HEK293T (cell line): ENCODE results near the gene JMJD1C.

ENCODE experiments used
- CTCF ChIA-PET: fragments of 350-600 bp; formaldehyde crosslinking; extraction: SDS; loops from one replicate; lab custom pipeline; 2021; ENCODE audit warnings: antibody characterized with exemption, inconsistent platforms; lab: Yijun Ruan, JAX
- POLR2A ChIA-PET: fragments of 350-600 bp; formaldehyde crosslinking; extraction: SDS; loops from one replicate; lab custom pipeline; 2020; ENCODE audit warnings: antibody characterized with exemption, inconsistent platforms; lab: Yijun Ruan, JAX
- DNase-seq: peaks from one replicate; pipeline ENCODE4 v3.0.0; 2012; ENCODE audit warnings: mixed read lengths; ENCODE audit errors: extremely low spot score
- ARNT ChIP-seq: fragments of 450-650 bp; IDR thresholded peaks from 2 replicates; pipeline ENCODE4 v1.6.1; 2017; ENCODE audit warnings: mild to moderate bottlenecking
- BHLHE40 ChIP-seq: fragments of 450-650 bp; IDR thresholded peaks from 2 replicates; pipeline ENCODE4 v1.6.1; 2016; ENCODE audit warnings: mild to moderate bottlenecking, moderate library complexity, borderline replicate concordance
- CTBP1 ChIP-seq: fragments of 450-650 bp; IDR thresholded peaks from 2 replicates; pipeline ENCODE4 v1.6.1; 2016; ENCODE audit warnings: borderline replicate concordance
- ELF4 ChIP-seq: fragments of 450-650 bp; IDR thresholded peaks from 2 replicates; pipeline ENCODE4 v1.6.1; 2017; ENCODE audit warnings: antibody characterized with exemption
- FOXA1 ChIP-seq: fragments of 450-650 bp; IDR thresholded peaks from 2 replicates; pipeline ENCODE4 v1.6.1; 2016; ENCODE audit warnings: mild to moderate bottlenecking
- FOXK2 ChIP-seq: fragments of 450-650 bp; IDR thresholded peaks from 2 replicates; pipeline ENCODE4 v1.6.1; 2016; ENCODE audit warnings: mild to moderate bottlenecking
- FOXM1 ChIP-seq: fragments of 450-650 bp; IDR thresholded peaks from 2 replicates; pipeline ENCODE4 v1.6.1; 2017; ENCODE audit warnings: mild to moderate bottlenecking, borderline replicate concordance
- HDGF ChIP-seq: fragments of 450-650 bp; IDR thresholded peaks from 2 replicates; pipeline ENCODE4 v1.6.1; 2017; ENCODE audit warnings: antibody characterized with exemption, borderline replicate concordance
- L3MBTL2 ChIP-seq: fragments of 450-650 bp; conservative IDR thresholded peaks from 2 replicates; pipeline ENCODE4 v1.6.1; 2016; ENCODE audit warnings: mild to moderate bottlenecking
- LEF1 ChIP-seq: fragments of 450-650 bp; IDR thresholded peaks from 2 replicates; pipeline ENCODE4 v1.6.1; 2017; ENCODE audit warnings: mild to moderate bottlenecking, borderline replicate concordance
- NFRKB ChIP-seq: fragments of 450-650 bp; IDR thresholded peaks from 2 replicates; pipeline ENCODE4 v1.6.1; 2016; ENCODE audit warnings: mild to moderate bottlenecking, moderate library complexity
- SP1 ChIP-seq: fragments of 450-650 bp; IDR thresholded peaks from 2 replicates; pipeline ENCODE4 v1.6.1; 2017
- SUZ12 ChIP-seq: fragments of 450-650 bp; IDR thresholded peaks from 2 replicates; pipeline ENCODE4 v1.6.1; 2016; ENCODE audit warnings: mild to moderate bottlenecking
- TARDBP ChIP-seq: fragments of 450-650 bp; IDR thresholded peaks from 2 replicates; pipeline ENCODE4 v1.6.1; 2016
- ZNF384 ChIP-seq: fragments of 450-650 bp; IDR thresholded peaks from 2 replicates; pipeline ENCODE4 v1.6.1; 2016
- TF ChIP-seq, protein P1 (sequence below): fragments of 450-650 bp; IDR thresholded peaks from 2 replicates; pipeline ENCODE4 v1.6.1; 2016

The JMJD1C gene

DNA sequence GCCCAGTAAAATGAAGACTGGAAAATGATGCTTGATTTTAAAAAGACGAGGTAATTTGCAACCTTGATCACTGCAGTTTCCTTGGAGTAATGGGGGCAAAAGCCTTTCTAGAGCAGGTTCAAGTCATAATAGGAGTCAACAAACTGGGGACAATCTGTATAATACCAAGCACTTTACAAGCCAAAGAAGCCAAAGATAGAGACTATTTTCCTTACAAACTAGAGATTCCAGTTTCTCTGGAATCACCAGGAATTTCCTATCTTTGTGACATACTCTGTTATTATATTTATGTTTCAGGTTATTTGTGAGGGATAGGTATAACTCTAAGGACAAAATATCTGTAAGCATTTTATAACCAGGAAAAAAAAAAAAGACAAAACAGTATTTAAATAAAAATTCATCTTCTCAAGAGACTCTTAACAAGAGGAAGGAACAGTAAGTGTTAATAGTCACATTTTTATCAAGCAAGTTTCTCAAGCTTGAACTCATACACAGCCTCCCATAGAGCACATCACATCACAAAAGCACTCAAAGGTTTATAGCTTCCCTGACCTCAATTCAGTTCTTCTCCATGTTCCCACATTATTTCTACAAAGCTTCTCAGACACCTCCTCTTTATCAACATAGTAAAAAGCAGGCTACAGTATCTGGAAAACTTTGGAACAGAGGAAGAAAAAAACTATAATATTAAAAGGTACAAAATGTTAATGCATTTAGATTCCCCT lies 18.9 kb downstream of the JMJD1C start:
- TF ChIP-seq SP1: no peak
- TF ChIP-seq FOXA1: no peak
- TF ChIP-seq FOXK2: no peak
- TF ChIP-seq HDGF: no peak
- no peak for TF ChIP-seq TARDBP
- TF ChIP-seq FOXM1: no peak
- TF ChIP-seq LEF1: no peak
- no peak for TF ChIP-seq CTBP1
- TF ChIP-seq L3MBTL2: no peak
- TF ChIP-seq SUZ12: no peak
- no peak for TF ChIP-seq BHLHE40
- TF ChIP-seq ELF4: no peak
- TF ChIP-seq ZNF384: no peak
- TF ChIP-seq, protein P1, sequence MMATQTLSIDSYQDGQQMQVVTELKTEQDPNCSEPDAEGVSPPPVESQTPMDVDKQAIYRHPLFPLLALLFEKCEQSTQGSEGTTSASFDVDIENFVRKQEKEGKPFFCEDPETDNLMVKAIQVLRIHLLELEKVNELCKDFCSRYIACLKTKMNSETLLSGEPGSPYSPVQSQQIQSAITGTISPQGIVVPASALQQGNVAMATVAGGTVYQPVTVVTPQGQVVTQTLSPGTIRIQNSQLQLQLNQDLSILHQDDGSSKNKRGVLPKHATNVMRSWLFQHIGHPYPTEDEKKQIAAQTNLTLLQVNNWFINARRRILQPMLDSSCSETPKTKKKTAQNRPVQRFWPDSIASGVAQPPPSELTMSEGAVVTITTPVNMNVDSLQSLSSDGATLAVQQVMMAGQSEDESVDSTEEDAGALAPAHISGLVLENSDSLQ: no peak
- no peak for TF ChIP-seq NFRKB
- CTCF ChIA-PET: interaction anchor here (0.6 kb wide), 1 partner anchor 34 kb away, joined by 5 read pairs; no protein-coding TSS in a partner anchor
- POLR2A ChIA-PET: no interaction called here
- no peak for DNase-seq

DNA sequence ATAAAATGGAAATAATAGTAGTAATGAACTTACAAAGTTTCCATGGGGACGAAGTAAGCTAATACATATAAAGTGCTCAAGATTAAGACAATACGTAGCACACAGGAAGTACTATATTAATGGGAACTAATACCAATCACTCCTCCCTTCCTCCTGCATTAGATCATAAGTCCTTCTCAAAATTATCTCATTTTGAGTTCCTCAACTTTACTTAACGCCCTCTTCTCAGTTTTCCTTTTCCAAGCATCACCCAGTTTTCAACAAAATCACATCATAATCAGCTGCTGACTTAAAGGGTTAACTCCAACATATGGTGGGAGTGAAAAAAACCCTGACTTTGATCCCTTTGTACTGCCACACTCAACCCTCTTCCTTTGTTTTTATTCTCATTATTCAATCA lies 24.4 kb downstream of the JMJD1C start:
- no peak for DNase-seq
- no peak for TF ChIP-seq FOXM1
- TF ChIP-seq TARDBP: no peak
- TF ChIP-seq, protein P1: no peak
- TF ChIP-seq FOXK2: no peak
- no peak for TF ChIP-seq ARNT
- TF ChIP-seq SP1: no peak
- no peak for TF ChIP-seq LEF1
- TF ChIP-seq ELF4: no peak
- TF ChIP-seq FOXA1: no peak
- TF ChIP-seq L3MBTL2: no peak
- no peak for TF ChIP-seq BHLHE40
- TF ChIP-seq HDGF: no peak
- TF ChIP-seq SUZ12: no peak
- no peak for TF ChIP-seq CTBP1
- TF ChIP-seq NFRKB: no peak
- no peak for TF ChIP-seq ZNF384
- CTCF ChIA-PET: no interaction called here
- POLR2A ChIA-PET: no interaction called here

DNA sequence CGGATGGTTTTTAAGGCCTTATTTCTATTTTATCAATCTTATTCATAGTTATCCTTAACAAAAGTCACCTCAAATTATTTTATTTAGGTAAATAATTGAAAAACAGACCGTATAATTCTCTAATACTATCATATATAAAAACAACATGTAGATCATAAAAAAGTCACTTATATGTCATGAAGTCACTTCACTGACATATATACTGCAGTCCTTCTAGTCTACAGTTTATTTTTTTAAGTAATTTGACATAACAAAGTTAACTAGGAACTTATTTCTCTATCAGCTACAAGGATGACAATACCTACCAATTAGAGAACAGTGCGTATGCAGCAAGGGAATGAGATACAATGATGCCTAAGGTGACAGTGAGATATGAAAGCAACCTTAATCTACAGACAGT lies 26.2 kb downstream of the JMJD1C start:
- ChIA-PET CTCF (no interaction called here), POLR2A (interaction anchor here (1.2 kb wide), 1 partner anchor 191 kb away, joined by 3 read pairs; no protein-coding TSS in a partner anchor)
- no peak for DNase-seq
- TF ChIP-seq SUZ12: no peak
- no peak for TF ChIP-seq CTBP1
- TF ChIP-seq SP1: no peak
- TF ChIP-seq, protein P1: peak; percentile 83

DNA sequence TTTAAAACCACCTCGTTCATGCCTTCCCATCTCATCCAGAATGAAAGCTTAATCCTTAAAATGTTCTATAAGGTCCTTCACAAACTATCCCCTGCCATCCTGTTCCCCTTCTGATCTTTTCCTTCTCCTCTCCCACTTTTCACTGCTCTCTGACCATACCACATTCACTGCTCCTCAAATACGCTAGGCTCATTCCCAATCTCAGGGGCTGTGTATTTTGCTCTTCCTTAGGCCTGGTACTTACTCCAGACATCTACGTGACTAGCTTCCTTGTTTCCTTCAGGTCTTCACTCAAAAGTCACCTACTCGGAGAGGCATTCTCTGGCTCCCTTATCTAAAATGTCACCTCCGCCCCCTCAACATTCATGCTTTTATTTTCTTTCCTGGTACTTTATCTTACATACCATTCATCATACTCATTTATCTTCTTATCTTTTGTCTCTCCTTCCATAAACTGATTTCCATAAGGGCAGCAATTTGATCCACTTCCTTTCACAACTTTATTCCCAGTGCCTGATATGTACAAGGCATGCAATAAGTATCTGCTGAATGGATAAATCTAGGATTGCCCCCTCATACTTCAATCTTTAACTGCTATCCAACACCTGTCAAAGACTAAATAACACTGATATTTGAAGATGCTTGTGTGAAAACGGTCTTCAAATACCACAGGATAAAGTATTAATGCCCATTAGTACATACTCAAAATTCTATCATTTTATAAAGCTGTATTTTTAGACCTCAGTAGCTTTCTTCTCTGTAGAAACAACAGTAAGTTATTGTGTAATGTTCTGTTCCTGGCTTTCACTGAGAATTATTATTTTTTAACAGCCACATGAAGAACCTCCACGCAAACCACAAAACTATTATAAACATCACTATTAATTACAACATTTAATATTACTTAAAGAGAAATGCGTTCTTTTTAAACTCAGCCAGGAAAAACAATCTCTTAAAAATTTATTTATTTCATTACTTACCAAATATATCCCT lies 27.0 kb downstream of the JMJD1C start:
- TF ChIP-seq FOXA1 (no peak), ELF4 (no peak), BHLHE40 (no peak), FOXM1 (no peak), FOXK2 (no peak), HDGF (no peak), NFRKB (no peak), LEF1 (no peak), CTBP1 (no peak), SUZ12 (no peak), SP1 (no peak), ZNF384 (no peak), L3MBTL2 (no peak), TARDBP (no peak), ARNT (no peak)
- ChIA-PET POLR2A (interaction anchor here (1.2 to 1.3 kb wide), 2 partner anchors 169 to 192 kb away, joined by 3 read pairs; no protein-coding TSS in a partner anchor), CTCF (interaction anchor here (1.7 kb wide), 1 partner anchor 281 kb away, joined by 5 read pairs; no protein-coding TSS in a partner anchor)
- DNase-seq: peak; percentile 11

DNA sequence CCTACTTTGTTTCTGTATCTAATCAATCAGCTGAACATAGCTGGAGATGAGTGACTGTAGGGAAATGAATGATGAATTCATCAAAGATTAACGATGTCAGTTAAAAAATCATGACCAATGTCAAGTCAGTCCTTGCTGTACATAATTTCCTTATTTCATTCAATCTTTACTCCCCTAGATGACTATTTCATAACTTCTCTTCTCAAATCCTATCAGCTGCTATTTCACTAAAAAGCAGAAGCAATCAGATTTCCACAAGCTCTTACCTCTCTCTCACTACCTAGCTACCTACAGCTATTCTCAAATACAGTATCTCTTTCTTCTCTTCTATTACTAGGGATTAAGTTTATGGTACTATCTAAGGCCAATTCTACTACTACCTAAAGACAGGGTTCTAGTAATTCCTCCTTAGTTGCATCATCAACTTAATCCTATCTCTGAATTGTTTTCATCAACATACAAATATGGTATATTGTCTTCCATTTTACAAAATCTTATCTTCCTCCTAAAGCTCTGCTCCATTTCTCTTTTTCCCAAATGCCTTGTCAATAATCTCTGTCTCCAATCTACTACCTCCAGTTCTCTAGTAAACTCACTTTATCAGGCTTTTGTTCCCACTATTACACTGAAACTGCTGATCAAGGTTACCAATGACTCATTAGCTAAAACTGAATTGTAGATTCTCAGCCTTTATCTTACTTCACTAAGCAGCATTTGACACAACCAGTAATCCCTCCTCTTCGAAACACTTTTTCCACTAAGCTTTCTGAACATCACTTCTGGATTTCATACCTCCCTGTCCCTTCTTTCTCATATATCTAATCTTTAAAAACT lies 28.4 kb downstream of the JMJD1C start:
- TF ChIP-seq FOXA1 (no peak), TARDBP (no peak), ARNT (no peak), LEF1 (no peak), HDGF (no peak)
- POLR2A ChIA-PET: no interaction called here
- no peak for DNase-seq
- CTCF ChIA-PET: interaction anchor here (1.7 kb wide), 1 partner anchor 283 kb away, joined by 5 read pairs; no protein-coding TSS in a partner anchor
